SK-N-SH (cell line): ENCODE results near the gene SLC6A8.

ENCODE experiments used
- CTCF ChIP-seq: fragments of 200-600 bp; sonication (generic); IDR thresholded peaks from 2 replicates; pipeline ENCODE4 v1.6.1; 2017; ENCODE audit warnings: antibody characterized with exemption, mild to moderate bottlenecking, moderate library complexity
- EP300 ChIP-seq, 2 experiments: IDR thresholded peaks; 2 replicates each; pipeline versions ENCODE4 v1.4.0 to v1.6.1; 2012; ENCODE audit warnings: borderline replicate concordance in 1 of 2, low read depth in 1 of 2, low read length in 1 of 2
- EZH2phosphoT487 ChIP-seq: fragments of 200-600 bp; sonication (generic); IDR thresholded peaks from 2 replicates; pipeline ENCODE4 v1.6.1; 2017; ENCODE audit warnings: low read depth, mixed run types, mild to moderate bottlenecking, antibody characterized with exemption, moderate library complexity, borderline replicate concordance
- FOXJ3 ChIP-seq: sonication (generic); formaldehyde crosslinking; IDR thresholded peaks from 2 replicates; pipeline ENCODE4 v1.5.1; 2020; ENCODE audit warnings: mild to moderate bottlenecking, missing genetic modification reagents
- FOXM1 ChIP-seq: IDR thresholded peaks from 2 replicates; pipeline ENCODE4 v1.4.0; 2012; ENCODE audit warnings: low read depth, mild to moderate bottlenecking
- IRF3 ChIP-seq: fragments of 150-350 bp; IDR thresholded peaks from 2 replicates; pipeline ENCODE4 v1.6.1; 2016; ENCODE audit warnings: mild to moderate bottlenecking, low read depth, low read length
- NFIC ChIP-seq: IDR thresholded peaks from 2 replicates; pipeline ENCODE4 v1.4.0; 2012; ENCODE audit warnings: borderline replicate concordance
- POLR2AphosphoS5 ChIP-seq: IDR thresholded peaks from 2 replicates; pipeline ENCODE4 v1.6.1; 2012; ENCODE audit warnings: low read depth, low read length
- RCOR1 ChIP-seq: fragments of 150-350 bp; IDR thresholded peaks from 2 replicates; pipeline ENCODE4 v1.6.1; 2017; ENCODE audit warnings: antibody characterized with exemption, low read length
- RXRA ChIP-seq: IDR thresholded peaks from 2 replicates; pipeline ENCODE4 v1.4.0; 2012; ENCODE audit warnings: low read depth, mild to moderate bottlenecking, borderline replicate concordance
- SIN3A ChIP-seq: IDR thresholded peaks from 2 replicates; pipeline ENCODE4 v1.6.1; 2012; ENCODE audit warnings: low read depth, mild to moderate bottlenecking, low read length, moderate library complexity, borderline replicate concordance
- TAF1 ChIP-seq: IDR thresholded peaks from 2 replicates; pipeline ENCODE4 v1.6.1; 2012; ENCODE audit warnings: low read depth, mild to moderate bottlenecking, low read length, moderate library complexity, borderline replicate concordance
- TEAD4 ChIP-seq: IDR thresholded peaks from 2 replicates; pipeline ENCODE4 v1.4.0; 2012; ENCODE audit warnings: mild to moderate bottlenecking, borderline replicate concordance; ENCODE audit not compliant: insufficient read depth

- TF ChIP-seq CTCF (peak; percentile 79), EZH2phosphoT487 (no peak), SIN3A (no peak), TAF1 (no peak), POLR2AphosphoS5 (no peak), RXRA (no peak), FOXJ3 (CRISPR knock-in tag) (no peak), RCOR1 (no peak), NFIC (no peak), EP300 (IDR thresholded peaks at IDR 0.05; ENCODE audit: borderline replicate concordance in 1 of 2, low read depth in 1 of 2, low read length in 1 of 2) (no peak), IRF3 (no peak), TEAD4 (no peak), FOXM1 (no peak)
These were observed 19.8 kb upstream of the SLC6A8 start for GRCh38 chrX:153667956-153668396.
